Loucy (cell line): ENCODE data around the gene PIGS.

Experiments used
- H2AFZ ChIP-seq: fragments of 200-600 bp; sonication (generic); 2 replicates; pipeline ENCODE4 v1.6.0; 2016; ENCODE audit warnings: antibody characterized with exemption, mild to moderate bottlenecking, low read length, moderate library complexity
- H3F3A ChIP-seq: fragments of 200-600 bp; 2 replicates; pipeline ENCODE4 v1.6.0; 2016; ENCODE audit warnings: antibody characterized with exemption, low read depth, mild to moderate bottlenecking
- H3K27me3 ChIP-seq: fragments of 200-600 bp; sonication (generic); 2 replicates; pipeline ENCODE4 v1.6.1; 2014; ENCODE audit warnings: low read length, mild to moderate bottlenecking; ENCODE audit not compliant: insufficient read depth, poor library complexity, severe bottlenecking
- H3K36me3 ChIP-seq: fragments of 200-600 bp; sonication (generic); 2 replicates; pipeline ENCODE4 v1.6.1; 2016; ENCODE audit warnings: low read length; ENCODE audit not compliant: insufficient read depth
- H3K4me1 ChIP-seq: fragments of 200-600 bp; sonication (generic); 2 replicates; pipeline ENCODE4 v1.5.1; 2014; ENCODE audit warnings: low read length, mild to moderate bottlenecking; ENCODE audit not compliant: insufficient read depth, poor library complexity, severe bottlenecking
- H3K4me2 ChIP-seq: fragments of 200-600 bp; sonication (generic); 2 replicates; pipeline ENCODE4 v1.6.0; 2014; ENCODE audit warnings: antibody characterized with exemption, low read length, low read depth, mild to moderate bottlenecking; ENCODE audit not compliant: poor library complexity, severe bottlenecking
- H3K4me3 ChIP-seq: fragments of 200-600 bp; sonication (generic); 2 replicates; pipeline ENCODE4 v1.5.1; 2014; ENCODE audit warnings: low read length, mild to moderate bottlenecking, mixed read lengths; ENCODE audit not compliant: poor library complexity, severe bottlenecking
- H3K79me2 ChIP-seq: fragments of 200-600 bp; sonication (generic); 2 replicates; pipeline ENCODE4 v1.6.1; 2014; ENCODE audit warnings: low read length; ENCODE audit not compliant: insufficient read depth
- H3K9ac ChIP-seq: fragments of 200-600 bp; sonication (generic); 2 replicates; pipeline ENCODE4 v1.6.0; 2014; ENCODE audit warnings: mild to moderate bottlenecking, low read depth, low read length, moderate library complexity; ENCODE audit not compliant: poor library complexity, severe bottlenecking
- H3K9me2 ChIP-seq: fragments of 200-600 bp; sonication (generic); replicated peaks from 2 replicates; pipeline ENCODE4 v1.6.1; 2016; ENCODE audit warnings: low read depth, low read length, mixed read lengths
- H3K9me3 ChIP-seq: fragments of 200-600 bp; sonication (generic); 2 replicates; pipeline ENCODE4 v1.6.1; 2014; ENCODE audit warnings: mild to moderate bottlenecking, antibody characterized with exemption, low read length, low read depth; ENCODE audit not compliant: insufficient read depth
- H4K20me1 ChIP-seq: fragments of 200-600 bp; sonication (generic); 2 replicates; pipeline ENCODE4 v1.6.0; 2014; ENCODE audit warnings: antibody characterized with exemption, low read length, mild to moderate bottlenecking; ENCODE audit not compliant: insufficient read depth, poor library complexity, severe bottlenecking
- EZH2phosphoT487 ChIP-seq: fragments of 200-600 bp; IDR thresholded peaks from 2 replicates; pipeline ENCODE4 v1.6.1; 2018; ENCODE audit warnings: antibody characterized with exemption, mild to moderate bottlenecking, moderate library complexity, borderline replicate concordance
- TF ChIP-seq, protein P1 (sequence below): fragments of 200-600 bp; sonication (generic); conservative IDR thresholded peaks from 2 replicates; pipeline ENCODE4 v1.5.1; 2014; ENCODE audit warnings: mild to moderate bottlenecking, antibody characterized with exemption, low read length

The PIGS gene

DNA sequence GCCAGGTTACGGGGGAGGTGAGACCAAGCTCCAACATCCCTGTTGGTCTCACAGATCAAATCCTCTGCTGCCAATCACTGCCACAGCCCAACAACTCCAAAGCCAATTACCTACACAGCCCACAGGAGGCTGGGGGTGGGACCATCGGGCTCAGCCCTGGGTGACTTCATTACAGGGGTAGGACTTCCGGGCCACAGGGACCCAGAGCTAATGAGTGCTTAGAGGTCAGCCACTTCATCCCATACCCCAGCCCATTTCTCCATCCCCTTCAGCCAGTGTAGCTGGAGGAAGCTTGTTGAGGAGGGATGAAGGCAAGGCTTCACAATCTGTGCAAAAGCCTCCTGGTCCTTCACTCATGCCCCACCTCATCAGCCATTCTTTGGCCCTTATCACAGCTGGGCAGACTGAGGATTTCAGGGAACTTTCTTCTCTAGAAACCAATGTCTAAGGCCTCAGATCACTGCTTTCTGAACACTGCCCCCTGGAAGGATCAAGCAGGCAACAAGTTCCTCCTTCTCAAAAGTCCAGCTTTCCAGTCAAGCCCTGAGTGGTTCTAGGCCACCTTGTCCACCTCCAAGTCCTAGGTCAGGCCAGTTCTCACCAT is 59.4 kb downstream of the PIGS start:
- no peaks in the 10 kb centered on the region for H3K9me3 ChIP-seq
- no peak overlapping the region for H2AFZ ChIP-seq
- no peaks in the 10 kb centered on the region for H3F3A ChIP-seq
- no peaks in the 10 kb centered on the region for H4K20me1 ChIP-seq
- H3K4me3 ChIP-seq: no peak overlapping the region
- H3K4me1 ChIP-seq: no peaks in the 10 kb centered on the region
- no peaks in the 10 kb centered on the region for H3K79me2 ChIP-seq
- H3K36me3 ChIP-seq: no peaks in the 10 kb centered on the region
- H3K9ac ChIP-seq: no peak overlapping the region
- H3K4me2 ChIP-seq: no peak overlapping the region
- no peaks in the 10 kb centered on the region for H3K27me3 ChIP-seq
- no peak for TF ChIP-seq EZH2phosphoT487
- TF ChIP-seq, protein P1, sequence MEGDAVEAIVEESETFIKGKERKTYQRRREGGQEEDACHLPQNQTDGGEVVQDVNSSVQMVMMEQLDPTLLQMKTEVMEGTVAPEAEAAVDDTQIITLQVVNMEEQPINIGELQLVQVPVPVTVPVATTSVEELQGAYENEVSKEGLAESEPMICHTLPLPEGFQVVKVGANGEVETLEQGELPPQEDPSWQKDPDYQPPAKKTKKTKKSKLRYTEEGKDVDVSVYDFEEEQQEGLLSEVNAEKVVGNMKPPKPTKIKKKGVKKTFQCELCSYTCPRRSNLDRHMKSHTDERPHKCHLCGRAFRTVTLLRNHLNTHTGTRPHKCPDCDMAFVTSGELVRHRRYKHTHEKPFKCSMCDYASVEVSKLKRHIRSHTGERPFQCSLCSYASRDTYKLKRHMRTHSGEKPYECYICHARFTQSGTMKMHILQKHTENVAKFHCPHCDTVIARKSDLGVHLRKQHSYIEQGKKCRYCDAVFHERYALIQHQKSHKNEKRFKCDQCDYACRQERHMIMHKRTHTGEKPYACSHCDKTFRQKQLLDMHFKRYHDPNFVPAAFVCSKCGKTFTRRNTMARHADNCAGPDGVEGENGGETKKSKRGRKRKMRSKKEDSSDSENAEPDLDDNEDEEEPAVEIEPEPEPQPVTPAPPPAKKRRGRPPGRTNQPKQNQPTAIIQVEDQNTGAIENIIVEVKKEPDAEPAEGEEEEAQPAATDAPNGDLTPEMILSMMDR: no peak
- H3K9me2 ChIP-seq: no peaks in the 10 kb centered on the region

DNA sequence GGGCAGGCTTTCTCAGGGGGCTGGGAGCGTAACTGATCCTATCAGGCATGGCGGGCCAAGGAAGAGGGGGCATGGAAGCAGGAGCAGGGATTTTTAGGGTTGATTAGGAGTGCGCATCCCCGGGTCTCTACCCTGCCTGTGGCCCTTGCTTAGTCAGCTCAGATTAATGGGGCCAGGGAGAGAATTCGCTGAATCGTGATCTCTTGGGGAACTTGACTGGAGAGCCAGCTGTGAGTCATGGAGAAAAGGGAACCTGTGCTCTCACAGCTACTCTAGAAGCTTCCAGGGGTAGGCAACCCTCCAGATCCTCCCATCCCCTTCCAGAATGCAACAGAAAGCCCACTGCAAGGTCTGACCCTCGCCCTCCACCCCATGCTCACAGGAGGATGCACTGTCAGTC is 61.5 kb downstream of the PIGS start:
- Histone ChIP-seq H3K36me3 (no peaks in the 10 kb centered on the region), H3K4me3 (no peak overlapping the region), H4K20me1 (no peaks in the 10 kb centered on the region), H3K4me1 (no peaks in the 10 kb centered on the region), H3K4me2 (no peak overlapping the region), H3K9ac (no peak overlapping the region), H3K27me3 (no peaks in the 10 kb centered on the region), H3K9me3 (no peaks in the 10 kb centered on the region), H2AFZ (no peak overlapping the region), H3K9me2 (no peaks in the 10 kb centered on the region), H3F3A (no peaks in the 10 kb centered on the region), H3K79me2 (no peaks in the 10 kb centered on the region)
- TF ChIP-seq EZH2phosphoT487: no peak
- TF ChIP-seq, protein P1: no peak

DNA sequence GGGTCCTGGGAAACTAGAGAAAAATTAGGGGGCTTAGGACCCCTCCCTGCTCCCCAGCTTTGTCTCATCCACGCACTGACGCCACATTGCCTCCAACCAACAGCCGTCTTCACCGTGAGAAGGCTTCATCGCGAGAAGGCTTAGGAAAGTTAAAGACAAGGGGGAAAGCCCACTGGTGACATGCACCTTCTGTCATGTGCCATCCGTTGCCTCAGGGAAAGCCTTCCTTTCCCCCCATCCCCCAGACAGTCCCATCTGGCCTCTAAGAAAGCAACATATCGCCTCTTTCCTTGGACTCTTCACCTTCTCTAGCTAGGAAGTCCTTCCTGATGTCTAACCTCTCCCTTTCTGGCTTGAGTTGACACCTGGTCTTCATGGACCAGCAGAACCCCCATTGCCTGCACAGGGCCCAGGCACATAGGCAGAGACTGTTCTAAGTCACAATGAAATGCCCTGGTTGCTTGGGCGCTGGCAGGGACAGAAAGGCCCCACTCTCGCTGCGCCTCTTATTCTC is 63.1 kb downstream of the PIGS start:
- H3K9me2 ChIP-seq: no peaks in the 10 kb centered on the region
- TF ChIP-seq EZH2phosphoT487: no peak
- TF ChIP-seq, protein P1: no peak
- H3K9ac ChIP-seq: no peak overlapping the region
- H3K4me2 ChIP-seq: no peak overlapping the region
- H2AFZ ChIP-seq: no peak overlapping the region
- no peak overlapping the region for H3K4me3 ChIP-seq
- H3K9me3 ChIP-seq: no peaks in the 10 kb centered on the region
- no peaks in the 10 kb centered on the region for H3K36me3 ChIP-seq
- H3K27me3 ChIP-seq: no peaks in the 10 kb centered on the region
- H3K79me2 ChIP-seq: no peaks in the 10 kb centered on the region
- no peaks in the 10 kb centered on the region for H3F3A ChIP-seq
- no peaks in the 10 kb centered on the region for H3K4me1 ChIP-seq
- H4K20me1 ChIP-seq: no peaks in the 10 kb centered on the region
